HepG2 (cell line): Measurements from ENCODE around the gene CES3. TPM values are rescaled to one million over a fixed set of nuclear protein-coding genes. Genes with fewer than 3 reads are reported as not detected.

Source experiments
- CAMTA2 ChIP-seq: sonication (generic); formaldehyde crosslinking; IDR thresholded peaks from 2 replicates; pipeline ENCODE4 v1.4.0; 2020; ENCODE audit warnings: mild to moderate bottlenecking, missing genetic modification reagents, borderline replicate concordance
- MNT ChIP-seq: fragments of 450-650 bp; IDR thresholded peaks from 2 replicates; pipeline ENCODE4 v1.6.1; 2016
- SOX13 ChIP-seq, 3 experiments: fragments of 450-650 bp in 1 of 3; sonication (generic) in 1 of 3; formaldehyde crosslinking in 1 of 3; IDR thresholded peaks in 2 of 3; conservative IDR thresholded peaks in 1 of 3; 2 replicates each; pipeline versions ENCODE4 v1.5.0 to v1.6.1; 2016 to 2020; ENCODE audit warnings: antibody characterized with exemption in 1 of 3, mild to moderate bottlenecking in 1 of 3, missing compliant biosample characterization in 1 of 3, missing genetic modification reagents in 1 of 3, moderate library complexity in 1 of 3
- UBTF ChIP-seq: sonication (generic); formaldehyde crosslinking; IDR thresholded peaks from 2 replicates; pipeline ENCODE4 v1.4.0; 2020; ENCODE audit warnings: mild to moderate bottlenecking, missing genetic modification reagents
- YEATS2 ChIP-seq: sonication (generic); formaldehyde crosslinking; IDR thresholded peaks from 2 replicates; pipeline ENCODE4 v1.4.0; 2020; ENCODE audit warnings: missing genetic modification reagents, borderline replicate concordance
- ZBTB20 ChIP-seq: sonication (generic); formaldehyde crosslinking; IDR thresholded peaks from 2 replicates; pipeline ENCODE4 v1.8.1; 2023; ENCODE audit warnings: missing genetic modification reagents, low read depth, mild to moderate bottlenecking, borderline replicate concordance
- ZKSCAN1 ChIP-seq: fragments of 150-350 bp; IDR thresholded peaks from 2 replicates; pipeline ENCODE4 v1.6.1; 2014; ENCODE audit warnings: low read length
- ZNF33A ChIP-seq: sonication (generic); formaldehyde crosslinking; IDR thresholded peaks from 2 replicates; pipeline ENCODE4 v1.5.1; 2020; ENCODE audit warnings: missing genetic modification reagents, mild to moderate bottlenecking, moderate library complexity, borderline replicate concordance
- ZNF883 ChIP-seq: sonication (generic); formaldehyde crosslinking; IDR thresholded peaks from 2 replicates; pipeline ENCODE4 v1.5.1; 2020; ENCODE audit warnings: mild to moderate bottlenecking, missing genetic modification reagents; ENCODE audit errors: not compliant biosample characterization
- polyA plus RNA-seq, 8 experiments: library from polyadenylated mRNA; depleted of rRNA in 3 of 8; stranded (reverse) in 7 of 8; unstranded in 1 of 8; fragments of >200 nt; fragmentation: Illumina TruSeq in 4 of 8; extraction: Trizol in 4 of 8; gene quantifications; 2 replicates each; pipeline versions ENCODE4 v1.2.1 to v1.2.3, GENCODE V29; 2011 to 2016; ENCODE audit warnings: low read depth in 4 of 8, missing spikeins in 1 of 8, mixed read lengths in 1 of 8; ENCODE audit not compliant: insufficient read depth in 1 of 8
- total RNA-seq, 5 experiments: library from RNA; depleted of rRNA; stranded (reverse); fragments of >200 nt; fragmentation: Illumina TruSeq; extraction: Trizol; gene quantifications; 2 replicates each; pipeline ENCODE4 v1.2.3, GENCODE V29; 2016; ENCODE audit warnings: low read depth in 1 of 5
- TF ChIP-seq, protein P1 (sequence below): sonication (generic); formaldehyde crosslinking; IDR thresholded peaks from 2 replicates; pipeline ENCODE4 v1.4.0; 2020; ENCODE audit warnings: mild to moderate bottlenecking, missing genetic modification reagents
- TF ChIP-seq, protein P2 (sequence below): sonication (generic); formaldehyde crosslinking; IDR thresholded peaks from 2 replicates; pipeline ENCODE4 v1.5.0; 2020; ENCODE audit warnings: mild to moderate bottlenecking, missing genetic modification reagents, borderline replicate concordance

Gene CES3
- total and polyA plus RNA-seq, 2 of the 13 experiments (the other 11 are each of a cell fraction or from before 2014, with no cell fraction given) = 6.6 to 17.4 TPM

- TF ChIP-seq YEATS2 (peak; percentile 77; the same call in 1 of the 2 replicates), MNT (peak; percentile 75), ZNF33A (CRISPR knock-in tag) (no peak), ZBTB20 (CRISPR knock-in tag) (peak; percentile 75; the same call in 1 of the 2 replicates), ZKSCAN1 (no peak), CAMTA2 (CRISPR knock-in tag) (no peak), SOX13 (IDR thresholded peaks at IDR 0.05) (no peak), SOX13 (CRISPR knock-in tag; conservative IDR thresholded peaks at IDR 0.05 in 1 of 2, IDR thresholded peaks at IDR 0.05 in 1 of 2) (peak in 1 of 2 experiments; percentile 36; a peak in 1 of 4 replicates), UBTF (0 out of 2 replicates have a peak, but pooled peaks have one; percentile 37), ZNF883 (CRISPR knock-in tag) (peak; percentile 74)
- TF ChIP-seq, protein P1, sequence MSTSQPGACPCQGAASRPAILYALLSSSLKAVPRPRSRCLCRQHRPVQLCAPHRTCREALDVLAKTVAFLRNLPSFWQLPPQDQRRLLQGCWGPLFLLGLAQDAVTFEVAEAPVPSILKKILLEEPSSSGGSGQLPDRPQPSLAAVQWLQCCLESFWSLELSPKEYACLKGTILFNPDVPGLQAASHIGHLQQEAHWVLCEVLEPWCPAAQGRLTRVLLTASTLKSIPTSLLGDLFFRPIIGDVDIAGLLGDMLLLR = 0 out of 2 replicates have a peak, but pooled peaks have one; percentile 39
- TF ChIP-seq, protein P2, sequence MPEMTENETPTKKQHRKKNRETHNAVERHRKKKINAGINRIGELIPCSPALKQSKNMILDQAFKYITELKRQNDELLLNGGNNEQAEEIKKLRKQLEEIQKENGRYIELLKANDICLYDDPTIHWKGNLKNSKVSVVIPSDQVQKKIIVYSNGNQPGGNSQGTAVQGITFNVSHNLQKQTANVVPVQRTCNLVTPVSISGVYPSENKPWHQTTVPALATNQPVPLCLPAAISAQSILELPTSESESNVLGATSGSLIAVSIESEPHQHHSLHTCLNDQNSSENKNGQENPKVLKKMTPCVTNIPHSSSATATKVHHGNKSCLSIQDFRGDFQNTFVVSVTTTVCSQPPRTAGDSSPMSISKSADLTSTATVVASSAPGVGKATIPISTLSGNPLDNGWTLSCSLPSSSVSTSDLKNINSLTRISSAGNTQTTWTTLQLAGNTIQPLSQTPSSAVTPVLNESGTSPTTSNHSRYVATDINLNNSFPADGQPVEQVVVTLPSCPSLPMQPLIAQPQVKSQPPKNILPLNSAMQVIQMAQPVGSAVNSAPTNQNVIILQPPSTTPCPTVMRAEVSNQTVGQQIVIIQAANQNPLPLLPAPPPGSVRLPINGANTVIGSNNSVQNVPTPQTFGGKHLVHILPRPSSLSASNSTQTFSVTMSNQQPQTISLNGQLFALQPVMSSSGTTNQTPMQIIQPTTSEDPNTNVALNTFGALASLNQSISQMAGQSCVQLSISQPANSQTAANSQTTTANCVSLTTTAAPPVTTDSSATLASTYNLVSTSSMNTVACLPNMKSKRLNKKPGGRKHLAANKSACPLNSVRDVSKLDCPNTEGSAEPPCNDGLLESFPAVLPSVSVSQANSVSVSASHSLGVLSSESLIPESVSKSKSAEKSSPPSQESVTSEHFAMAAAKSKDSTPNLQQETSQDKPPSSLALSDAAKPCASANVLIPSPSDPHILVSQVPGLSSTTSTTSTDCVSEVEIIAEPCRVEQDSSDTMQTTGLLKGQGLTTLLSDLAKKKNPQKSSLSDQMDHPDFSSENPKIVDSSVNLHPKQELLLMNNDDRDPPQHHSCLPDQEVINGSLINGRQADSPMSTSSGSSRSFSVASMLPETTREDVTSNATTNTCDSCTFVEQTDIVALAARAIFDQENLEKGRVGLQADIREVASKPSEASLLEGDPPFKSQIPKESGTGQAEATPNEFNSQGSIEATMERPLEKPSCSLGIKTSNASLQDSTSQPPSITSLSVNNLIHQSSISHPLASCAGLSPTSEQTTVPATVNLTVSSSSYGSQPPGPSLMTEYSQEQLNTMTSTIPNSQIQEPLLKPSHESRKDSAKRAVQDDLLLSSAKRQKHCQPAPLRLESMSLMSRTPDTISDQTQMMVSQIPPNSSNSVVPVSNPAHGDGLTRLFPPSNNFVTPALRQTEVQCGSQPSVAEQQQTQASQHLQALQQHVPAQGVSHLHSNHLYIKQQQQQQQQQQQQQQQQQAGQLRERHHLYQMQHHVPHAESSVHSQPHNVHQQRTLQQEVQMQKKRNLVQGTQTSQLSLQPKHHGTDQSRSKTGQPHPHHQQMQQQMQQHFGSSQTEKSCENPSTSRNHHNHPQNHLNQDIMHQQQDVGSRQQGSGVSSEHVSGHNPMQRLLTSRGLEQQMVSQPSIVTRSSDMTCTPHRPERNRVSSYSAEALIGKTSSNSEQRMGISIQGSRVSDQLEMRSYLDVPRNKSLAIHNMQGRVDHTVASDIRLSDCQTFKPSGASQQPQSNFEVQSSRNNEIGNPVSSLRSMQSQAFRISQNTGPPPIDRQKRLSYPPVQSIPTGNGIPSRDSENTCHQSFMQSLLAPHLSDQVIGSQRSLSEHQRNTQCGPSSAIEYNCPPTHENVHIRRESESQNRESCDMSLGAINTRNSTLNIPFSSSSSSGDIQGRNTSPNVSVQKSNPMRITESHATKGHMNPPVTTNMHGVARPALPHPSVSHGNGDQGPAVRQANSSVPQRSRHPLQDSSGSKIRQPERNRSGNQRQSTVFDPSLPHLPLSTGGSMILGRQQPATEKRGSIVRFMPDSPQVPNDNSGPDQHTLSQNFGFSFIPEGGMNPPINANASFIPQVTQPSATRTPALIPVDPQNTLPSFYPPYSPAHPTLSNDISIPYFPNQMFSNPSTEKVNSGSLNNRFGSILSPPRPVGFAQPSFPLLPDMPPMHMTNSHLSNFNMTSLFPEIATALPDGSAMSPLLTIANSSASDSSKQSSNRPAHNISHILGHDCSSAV (CRISPR knock-in tag) = no peak
Measured at GRCh38 chr16:67017810-67018488, 56.9 kb downstream of the CES3 start (continued).
